GM18907 (cell line): Measurements from ENCODE around the gene ABCA4.

Experiments used
- ATAC-seq: cut with Tn5 transposase; IDR thresholded peaks from one replicate; pipeline ENCODE4 v1.9.1; 2021; ENCODE audit warnings: mild to moderate bottlenecking, moderate library complexity; ENCODE audit not compliant: unreplicated experiment

Gene ABCA4

GRCh38 chr1:94084547-94084946 lies 36.4 kb downstream of the ABCA4 start:
- ATAC-seq, result no peak

DNA sequence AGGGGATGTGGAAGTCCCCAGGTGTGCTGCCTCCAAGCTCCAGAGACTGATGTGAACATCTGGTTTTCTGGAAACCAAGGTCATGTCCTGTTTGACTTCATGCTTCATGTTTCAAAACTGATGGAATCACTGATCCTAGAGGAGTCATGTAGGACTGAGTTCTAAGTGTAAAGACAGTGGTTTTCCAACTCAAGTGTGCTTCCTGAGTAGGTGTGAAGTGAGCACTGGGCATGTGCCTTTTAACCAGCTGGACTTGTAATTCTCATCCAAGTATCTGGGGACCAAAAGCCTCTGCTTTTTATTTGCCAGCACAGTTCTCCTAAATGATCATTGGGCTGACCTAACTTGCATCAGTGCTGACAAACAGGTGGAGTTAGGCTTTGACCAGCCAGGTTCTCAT lies 36.9 kb downstream of the ABCA4 start:
- ATAC-seq, result no peak

DNA sequence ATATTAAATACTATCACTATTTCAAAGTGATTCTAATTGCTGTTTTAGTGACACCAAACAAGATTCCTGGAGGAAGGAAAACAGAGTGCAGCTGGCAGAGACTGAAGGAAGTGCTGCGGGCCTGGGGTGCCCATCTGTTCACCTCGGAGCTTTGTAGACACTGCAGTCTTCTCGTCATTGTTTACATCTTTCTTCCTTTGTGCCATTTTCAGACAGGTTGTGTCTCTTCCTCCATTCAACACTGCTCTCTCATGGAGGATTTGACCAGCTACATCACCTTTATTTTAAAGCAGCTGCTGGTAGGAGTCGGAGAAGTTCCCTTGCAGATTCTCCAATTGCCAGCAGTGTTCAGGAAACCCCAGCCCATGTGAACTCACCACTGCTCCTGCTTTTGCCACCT lies 37.3 kb downstream of the ABCA4 start:
- no peak for ATAC-seq

- ATAC-seq, result no peak
Observed at GRCh38 chr1:94081566-94082344, 39.2 kb downstream of the ABCA4 start.

GRCh38 chr1:94079989-94080388 lies 41.0 kb downstream of the ABCA4 start:
- ATAC-seq, result no peak

- no peak for ATAC-seq
Observed at GRCh38 chr1:94079080-94079940, 41.6 kb downstream of the ABCA4 start.

DNA sequence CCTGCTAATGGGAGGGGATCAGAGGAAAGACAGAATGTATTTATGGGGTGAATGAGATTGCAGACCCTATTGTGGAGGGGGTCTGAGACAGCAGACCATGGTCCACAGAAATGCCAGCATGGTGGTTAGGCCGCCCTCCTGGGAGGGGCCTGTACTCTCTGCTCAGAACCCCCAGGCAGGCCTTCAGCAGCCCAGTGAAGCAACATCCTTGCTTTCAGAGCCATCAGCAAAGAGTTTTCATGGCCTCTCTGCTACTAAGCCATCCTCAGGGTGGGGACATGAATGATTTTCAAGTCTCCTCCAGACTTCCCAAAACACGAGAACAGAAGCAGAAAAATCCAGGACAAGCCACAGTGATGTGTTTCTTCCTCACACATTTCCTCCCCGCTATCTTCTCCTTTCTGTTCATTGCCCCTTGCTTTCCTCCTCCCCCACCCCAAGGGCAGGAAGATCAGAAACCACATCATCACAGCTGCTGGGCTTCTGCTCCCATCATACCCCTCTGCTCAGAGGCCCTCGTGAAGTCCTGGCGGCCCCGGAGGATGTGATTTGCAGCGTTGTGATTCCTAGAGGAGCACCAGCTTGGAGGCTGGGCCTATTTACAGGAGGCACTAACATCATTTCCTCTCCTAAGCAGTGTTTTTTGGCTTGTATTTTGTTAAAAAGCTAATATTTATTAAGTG lies 48.0 kb downstream of the ABCA4 start:
- no peak for ATAC-seq

GRCh38 chr1:94071976-94072375 lies 49.0 kb downstream of the ABCA4 start:
- ATAC-seq, result no peak

DNA sequence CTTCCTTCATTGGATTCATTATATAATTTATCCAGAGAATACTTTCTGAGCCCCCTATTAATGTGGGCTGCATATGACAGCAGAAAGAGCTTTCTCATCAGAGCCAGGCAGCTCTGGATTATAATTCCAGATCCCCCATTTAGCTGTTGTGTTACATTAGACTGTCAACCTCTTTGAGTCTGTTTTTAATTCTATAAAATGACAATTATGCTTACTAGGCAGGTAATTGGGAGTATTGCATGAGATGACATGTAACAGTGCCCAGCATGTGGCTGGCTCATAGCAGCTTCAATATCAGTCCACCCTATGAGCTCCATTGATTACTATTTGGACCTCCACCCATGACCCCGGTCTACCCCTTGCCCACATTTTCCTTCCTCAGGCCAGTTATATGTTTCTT lies 49.6 kb downstream of the ABCA4 start:
- ATAC-seq, result no peak

- no peak for ATAC-seq
Observed at GRCh38 chr1:94070865-94071264, 50.1 kb downstream of the ABCA4 start.

- no peak for ATAC-seq
Observed at GRCh38 chr1:94069919-94070285, 51.0 kb downstream of the ABCA4 start.

DNA sequence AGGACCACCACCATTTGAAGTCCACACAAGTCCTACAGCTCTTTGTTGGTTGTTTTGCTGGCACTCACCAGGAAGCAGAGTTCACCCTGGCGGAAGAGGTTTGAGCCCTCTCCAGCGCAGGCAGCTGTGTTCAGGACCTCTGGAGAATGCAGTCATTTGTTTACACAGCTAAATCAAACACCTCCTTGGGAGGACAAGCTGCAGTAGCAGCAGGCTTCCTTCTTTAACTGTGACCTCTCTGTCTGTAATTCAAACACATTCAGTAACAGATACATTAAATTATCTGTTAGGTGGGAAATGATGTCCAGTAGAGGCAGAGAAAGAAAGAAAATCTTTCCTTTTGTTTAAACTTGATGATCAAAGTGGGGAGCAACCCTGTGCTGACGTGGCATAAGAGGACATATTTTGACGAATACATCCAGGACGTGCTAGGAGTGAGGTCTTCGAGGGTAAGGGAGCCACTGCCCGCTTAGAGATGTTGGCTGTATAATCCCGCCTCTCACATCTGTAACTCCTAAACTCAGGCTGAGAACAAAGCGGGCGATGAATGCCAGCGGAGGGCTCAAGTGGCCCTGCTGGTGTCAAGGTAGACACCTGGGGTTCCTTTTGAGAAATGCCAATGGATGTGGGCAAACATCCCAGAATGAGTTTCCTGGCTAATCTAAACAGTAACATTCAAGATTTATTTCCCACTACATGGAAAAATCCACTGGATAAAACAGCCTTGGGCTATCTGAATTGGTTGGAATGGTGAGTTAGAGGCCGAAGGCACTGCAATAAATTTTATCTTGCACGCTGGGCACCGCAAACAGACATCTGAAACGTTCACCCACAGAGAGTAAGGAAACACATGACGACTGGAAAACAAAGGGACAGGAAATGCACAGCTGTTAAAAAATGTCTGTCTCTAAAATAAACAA lies 51.7 kb downstream of the ABCA4 start:
- ATAC-seq, result no peak

- no peak for ATAC-seq
Observed at GRCh38 chr1:94068096-94068998, 52.6 kb downstream of the ABCA4 start.

DNA sequence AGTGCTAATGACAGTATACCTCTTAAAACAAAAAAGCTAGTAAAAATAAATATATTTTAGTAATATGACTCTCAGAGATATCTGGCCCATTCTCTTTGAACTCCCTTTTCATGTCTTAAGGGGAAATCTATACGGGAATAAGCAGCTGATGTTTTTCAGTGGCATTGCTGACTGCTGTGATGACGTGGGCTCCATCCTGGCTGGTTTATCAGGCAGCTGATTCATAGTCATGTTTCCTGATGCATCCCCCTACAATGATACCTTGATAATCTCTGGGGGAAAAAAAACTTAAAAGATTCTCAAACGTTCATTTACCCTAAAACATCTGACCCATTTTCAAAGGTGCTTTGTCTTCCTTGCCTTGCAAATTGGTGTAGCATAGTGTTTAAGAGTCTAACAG lies 53.8 kb downstream of the ABCA4 start:
- no peak for ATAC-seq

DNA sequence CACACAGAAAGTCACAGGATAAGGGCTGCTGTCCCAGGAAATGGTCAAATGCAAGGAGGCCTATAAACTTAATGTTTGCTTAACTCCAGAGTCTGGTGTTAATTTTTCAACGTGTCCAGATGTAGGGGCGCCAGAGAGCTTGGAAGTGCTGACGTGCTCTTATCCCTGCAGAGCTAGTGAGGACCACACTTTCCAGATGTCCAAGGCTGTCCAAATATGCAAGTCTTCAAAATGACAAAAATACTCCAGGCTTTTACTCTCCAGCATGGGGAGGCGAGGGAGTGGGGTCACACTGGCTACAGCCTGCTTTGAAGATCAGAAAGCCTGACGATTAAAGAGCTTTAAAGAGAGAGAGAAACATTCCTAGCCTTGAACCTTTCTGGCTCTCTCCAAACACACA lies 57.6 kb downstream of the ABCA4 start:
- ATAC-seq, result no peak

GRCh38 chr1:94061513-94062443 lies 59.2 kb downstream of the ABCA4 start:
- peak; percentile 87 for ATAC-seq

DNA sequence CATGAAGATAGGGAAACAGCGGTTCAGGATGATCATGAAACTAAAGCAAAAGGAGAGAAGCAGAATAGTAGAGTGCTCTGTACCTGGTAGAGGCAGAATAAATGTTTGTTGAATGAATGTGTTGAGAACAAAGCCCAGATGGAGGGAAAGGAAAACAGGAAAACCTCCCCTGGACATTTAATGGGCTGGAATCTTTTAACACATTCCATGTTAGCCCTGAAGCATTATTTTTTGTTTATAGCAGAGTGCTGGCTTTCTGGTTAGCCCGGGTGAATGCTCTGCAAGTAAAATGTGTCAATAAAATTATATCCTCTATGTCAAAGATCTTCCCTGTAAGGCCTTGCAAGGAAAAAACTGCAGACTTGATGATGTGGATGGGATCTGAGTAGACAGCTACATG lies 60.2 kb downstream of the ABCA4 start:
- ATAC-seq, result no peak

DNA sequence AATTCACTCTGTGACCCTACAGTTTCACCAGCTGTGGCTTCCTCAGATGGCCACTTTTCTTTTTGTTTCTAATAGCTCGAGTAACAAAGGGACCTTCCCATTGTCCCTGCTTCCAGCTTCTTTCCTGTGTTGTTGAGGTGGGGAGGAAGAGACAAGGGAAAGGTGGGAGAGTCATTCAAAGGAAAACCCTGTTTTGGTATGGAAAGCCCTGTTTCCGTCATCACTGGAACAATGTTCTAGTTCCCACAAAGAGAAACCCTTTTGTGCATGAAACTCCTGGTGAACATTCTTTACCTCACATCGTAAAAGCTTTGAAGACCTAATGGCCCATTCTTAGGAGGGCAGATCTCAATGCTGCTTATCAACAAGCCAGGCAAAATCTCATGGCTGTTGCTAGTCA lies 62.2 kb downstream of the ABCA4 start:
- ATAC-seq, result no peak

GRCh38 chr1:94056996-94057395 lies 64.0 kb downstream of the ABCA4 start:
- no peak for ATAC-seq
